Right lobe of liver (tissue), 6 donors: ENCODE measurements around the gene RTN4IP1. TPM values are rescaled to one million over a fixed set of nuclear protein-coding genes. Genes with fewer than 3 reads are reported as not detected.

Experiments used
- ATAC-seq, 4 donors: fragments of 200-7000 bp; cut with Tn5 transposase; one replicate each; pipeline ENCODE4 v1.9.1; 2020; ENCODE audit warnings: mild to moderate bottlenecking in 4 of 4, moderate library complexity in 4 of 4
- DNase-seq, 3 donors: peaks; one replicate each; pipeline ENCODE4 v3.0.0-alpha.2; 2020
- H3K27ac ChIP-seq, 3 donors: fragments of 200-600 bp; one replicate each; pipeline ENCODE4 v1.8.0; 2022
- H3K27me3 ChIP-seq, 2 donors: fragments of 200-600 bp; one replicate each; pipeline ENCODE4 v1.8.0; 2022
- H3K36me3 ChIP-seq, 4 donors: fragments of 200-600 bp; sonication (generic) in 1 of 4; one replicate each; pipeline versions ENCODE4 v1.5.1 to v1.8.0; 2017 to 2022; ENCODE audit warnings: control low read depth in 1 of 4
- H3K4me1 ChIP-seq, 4 donors: fragments of 200-600 bp; sonication (generic) in 1 of 4; one replicate each; pipeline versions ENCODE4 v1.5.1 to v1.8.0; 2017 to 2022; ENCODE audit warnings: control low read depth in 1 of 4
- H3K4me3 ChIP-seq, 3 donors: fragments of 200-600 bp; one replicate each; pipeline ENCODE4 v1.8.0; 2022
- H3K9me3 ChIP-seq, 4 donors: fragments of 200-600 bp; sonication (generic) in 1 of 4; one replicate each; pipeline versions ENCODE4 v1.5.1 to v1.8.0; 2017 to 2022; ENCODE audit warnings: control low read depth in 1 of 4
- CTCF ChIP-seq, 4 donors: fragments of 200-600 bp in 3 of 4; fragments of 450-650 bp in 1 of 4; IDR thresholded peaks; one replicate each; pipeline versions ENCODE4 v1.5.1 to v1.8.0; 2016 to 2022; ENCODE audit warnings: antibody characterized with exemption in 4 of 4, mild to moderate bottlenecking in 2 of 4
- POLR2A ChIP-seq: fragments of 450-650 bp; IDR thresholded peaks from one replicate; pipeline ENCODE4 v1.6.1; 2017; ENCODE audit warnings: antibody characterized with exemption, mild to moderate bottlenecking
- WGBS: methylation state at CpG from one replicate; pipeline ENCODE4 v1.1.6; 2018; ENCODE audit warnings: low coverage, low lambda C conversion rate; ENCODE audit not compliant: insufficient coverage; ENCODE audit errors: missing lambda C conversion rate; 5-methylcytosine and 5-hydroxymethylcytosine counted together
- intact Hi-C, 2 donors: fragments of 100-400 bp; cut with DNase I; formaldehyde crosslinking; loops; one replicate each; pipeline versions ENCODE4 v1.11.2 to v1.14.1; 2022
- total RNA-seq, 6 experiments: library from RNA; depleted of rRNA in 2 of 6; stranded (reverse); fragments of >200 nt in 2 of 6; fragmentation: NEBNext Ultra II Directional in 3 of 6; extraction: Animal tissue kit (Norgen Biotek cat#: 25700) in 3 of 6; gene quantifications; one replicate each; pipeline versions ENCODE4 v1.1.0 to v1.2.4, GENCODE V29; 2016 to 2023
- donor health status: DM: no; HTN: yes; CAD: no.
- donor health status: DM: no; HTN: no; CAD: no.
- donor health status: DM: no; HTN: no; CAD: no.
- donor health status: DM: no; HTN: yes; CAD: no.
- donor health status: DM: no; HTN: yes; CAD: no.

The RTN4IP1 gene
- total RNA-seq, 6 experiments from 2014 or later = 4.0 to 6.3 (median 4.9) TPM

- ATAC-seq (no peak), DNase-seq (no peak)
- H3K27me3 ChIP-seq = no peaks in the 10 kb centered on the region
- H3K9me3 ChIP-seq = no peaks in the 10 kb centered on the region
- TF ChIP-seq POLR2A = no peak
- no peak for TF ChIP-seq CTCF (IDR thresholded peaks at IDR 0.05)
- H3K4me1 ChIP-seq = peaks cover 0 to 6% (median 2%) of the 10 kb centered on the region in 4 donors
- H3K4me3 ChIP-seq = no peak overlapping the region
- no peak overlapping the region for H3K27ac ChIP-seq
- 67% methylated on average over 3 of the region's 3 CpGs for WGBS
- intact Hi-C loops = no loop called here
- peaks cover 0 to 7% (median 0%) of the 10 kb centered on the region in 4 donors for H3K36me3 ChIP-seq
Observed at GRCh38 chr6:106527979-106528378, 101.3 kb downstream of the RTN4IP1 start.

GRCh38 chr6:106527117-106527516 is 102.2 kb downstream of the RTN4IP1 start:
- no peak for TF ChIP-seq CTCF (IDR thresholded peaks at IDR 0.05)
- TF ChIP-seq POLR2A = no peak

GRCh38 chr6:106525882-106526275 is 103.4 kb downstream of the RTN4IP1 start:
- H3K27me3 ChIP-seq = no peaks in the 10 kb centered on the region
- DNase-seq = no peak
- no peak overlapping the region for H3K27ac ChIP-seq
- no peak overlapping the region for H3K4me3 ChIP-seq
- ATAC-seq = no peak
- WGBS = 50% methylated on average over 1 of the region's 1 CpG
- peaks cover 0 to 7% (median 0%) of the 10 kb centered on the region in 4 donors for H3K36me3 ChIP-seq
- intact Hi-C loops = no loop called here
- no peaks in the 10 kb centered on the region for H3K9me3 ChIP-seq
- peaks cover 0 to 6% (median 2%) of the 10 kb centered on the region in 4 donors for H3K4me1 ChIP-seq
- no peak for TF ChIP-seq CTCF (IDR thresholded peaks at IDR 0.05)
- TF ChIP-seq POLR2A = no peak

More at GRCh38 chr6:106527117-106527516, 102.2 kb downstream of the RTN4IP1 start:
- H3K36me3 ChIP-seq = peaks cover 0 to 7% (median 0%) of the 10 kb centered on the region in 4 donors
- peaks cover 0 to 6% (median 2%) of the 10 kb centered on the region in 4 donors for H3K4me1 ChIP-seq
- no peaks in the 10 kb centered on the region for H3K27me3 ChIP-seq
- ATAC-seq (no peak), DNase-seq (no peak)
- WGBS = 85% methylated on average over 2 of the region's 2 CpGs
- no peak overlapping the region for H3K27ac ChIP-seq
- no peak overlapping the region for H3K4me3 ChIP-seq
- intact Hi-C loops = no loop called here
- H3K9me3 ChIP-seq = no peaks in the 10 kb centered on the region

- intact Hi-C loops = no loop called here
- peak overlapping the region in 2 of 3 donors; percentile 9 to 37 for H3K27ac ChIP-seq
Observed at GRCh38 chr6:106525107-106525881, 104.0 kb downstream of the RTN4IP1 start.

More at GRCh38 chr6:106525107-106525881, 104.0 kb downstream of the RTN4IP1 start:
- H3K4me1 ChIP-seq = peaks cover 0 to 6% (median 2%) of the 10 kb centered on the region in 4 donors
- peaks cover 0 to 5% (median 0%) of the 10 kb centered on the region in 4 donors for H3K36me3 ChIP-seq
- H3K4me3 ChIP-seq = peak overlapping the region; percentile 1 to 30 (median 5)
- H3K27me3 ChIP-seq = no peaks in the 10 kb centered on the region
- 30% methylated on average over 7 of the region's 7 CpGs for WGBS
- ATAC-seq (peak; percentile 59 to 83 (median 80)), DNase-seq (no peak)
- TF ChIP-seq POLR2A (no peak), CTCF (IDR thresholded peaks at IDR 0.05) (no peak)
- H3K9me3 ChIP-seq = no peaks in the 10 kb centered on the region
